PFSK-1 (cell line): Measurements from ENCODE around the gene USP33.

Experiments used
- FOXP2 ChIP-seq: optimal IDR thresholded peaks from 2 replicates; pipeline ENCODE3; 2011; ENCODE audit warnings: borderline replicate concordance, control low read depth, inconsistent platforms; ENCODE audit not compliant: insufficient read depth; ENCODE audit errors: extremely low read length, extremely low read depth
- POLR2AphosphoS5 ChIP-seq: IDR thresholded peaks from 2 replicates; pipeline ENCODE4 v1.6.1; 2012; ENCODE audit warnings: low read depth, mild to moderate bottlenecking, control low read depth, low read length, moderate library complexity
- SIN3A ChIP-seq: IDR thresholded peaks from 2 replicates; pipeline ENCODE4 v1.6.1; 2012; ENCODE audit warnings: mild to moderate bottlenecking, low read length, moderate library complexity, borderline replicate concordance; ENCODE audit not compliant: insufficient read depth
- TAF1 ChIP-seq: IDR thresholded peaks from 2 replicates; pipeline ENCODE4 v1.6.1; 2012; ENCODE audit warnings: low read length, control low read depth, borderline replicate concordance; ENCODE audit not compliant: insufficient read depth
- TF ChIP-seq, protein P1 (sequence below), 2 experiments: IDR thresholded peaks; 2 replicates each; pipeline versions ENCODE4 v1.6.1 to v1.8.0; 2011 to 2012; ENCODE audit warnings: low read depth in 2 of 2, low read length in 2 of 2, control low read depth in 1 of 2, inconsistent platforms in 1 of 2, mild to moderate bottlenecking in 1 of 2, moderate library complexity in 1 of 2; ENCODE audit not compliant: insufficient read depth in 1 of 2

Gene USP33

DNA sequence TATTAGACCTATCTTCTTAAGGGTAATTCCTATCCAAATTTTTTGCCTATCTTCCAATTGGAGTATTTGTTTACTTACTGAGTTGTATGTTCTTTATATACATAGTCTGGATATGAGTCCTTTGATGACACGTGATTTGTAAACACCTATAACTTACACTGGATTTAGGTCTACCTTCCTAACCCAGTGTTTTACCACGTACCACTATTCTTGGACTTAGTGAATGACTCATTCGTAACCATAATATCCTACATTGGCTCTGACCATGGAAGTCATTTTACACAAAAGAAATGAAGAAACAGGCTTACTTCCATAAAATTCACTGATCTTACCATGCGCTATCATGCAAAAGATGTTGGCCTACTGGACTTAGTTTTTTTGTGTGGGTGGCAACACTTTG is 53.3 kb downstream of the USP33 start:
- TF ChIP-seq TAF1 = no peak
- TF ChIP-seq POLR2AphosphoS5 = no peak
- TF ChIP-seq FOXP2 = no peak
- TF ChIP-seq, protein P1, sequence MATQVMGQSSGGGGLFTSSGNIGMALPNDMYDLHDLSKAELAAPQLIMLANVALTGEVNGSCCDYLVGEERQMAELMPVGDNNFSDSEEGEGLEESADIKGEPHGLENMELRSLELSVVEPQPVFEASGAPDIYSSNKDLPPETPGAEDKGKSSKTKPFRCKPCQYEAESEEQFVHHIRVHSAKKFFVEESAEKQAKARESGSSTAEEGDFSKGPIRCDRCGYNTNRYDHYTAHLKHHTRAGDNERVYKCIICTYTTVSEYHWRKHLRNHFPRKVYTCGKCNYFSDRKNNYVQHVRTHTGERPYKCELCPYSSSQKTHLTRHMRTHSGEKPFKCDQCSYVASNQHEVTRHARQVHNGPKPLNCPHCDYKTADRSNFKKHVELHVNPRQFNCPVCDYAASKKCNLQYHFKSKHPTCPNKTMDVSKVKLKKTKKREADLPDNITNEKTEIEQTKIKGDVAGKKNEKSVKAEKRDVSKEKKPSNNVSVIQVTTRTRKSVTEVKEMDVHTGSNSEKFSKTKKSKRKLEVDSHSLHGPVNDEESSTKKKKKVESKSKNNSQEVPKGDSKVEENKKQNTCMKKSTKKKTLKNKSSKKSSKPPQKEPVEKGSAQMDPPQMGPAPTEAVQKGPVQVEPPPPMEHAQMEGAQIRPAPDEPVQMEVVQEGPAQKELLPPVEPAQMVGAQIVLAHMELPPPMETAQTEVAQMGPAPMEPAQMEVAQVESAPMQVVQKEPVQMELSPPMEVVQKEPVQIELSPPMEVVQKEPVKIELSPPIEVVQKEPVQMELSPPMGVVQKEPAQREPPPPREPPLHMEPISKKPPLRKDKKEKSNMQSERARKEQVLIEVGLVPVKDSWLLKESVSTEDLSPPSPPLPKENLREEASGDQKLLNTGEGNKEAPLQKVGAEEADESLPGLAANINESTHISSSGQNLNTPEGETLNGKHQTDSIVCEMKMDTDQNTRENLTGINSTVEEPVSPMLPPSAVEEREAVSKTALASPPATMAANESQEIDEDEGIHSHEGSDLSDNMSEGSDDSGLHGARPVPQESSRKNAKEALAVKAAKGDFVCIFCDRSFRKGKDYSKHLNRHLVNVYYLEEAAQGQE (IDR thresholded peaks at IDR 0.05; ENCODE audit: insufficient read depth in 1 of 2, low read depth in 2 of 2, low read length in 2 of 2) = no peak
- TF ChIP-seq SIN3A = no peak

DNA sequence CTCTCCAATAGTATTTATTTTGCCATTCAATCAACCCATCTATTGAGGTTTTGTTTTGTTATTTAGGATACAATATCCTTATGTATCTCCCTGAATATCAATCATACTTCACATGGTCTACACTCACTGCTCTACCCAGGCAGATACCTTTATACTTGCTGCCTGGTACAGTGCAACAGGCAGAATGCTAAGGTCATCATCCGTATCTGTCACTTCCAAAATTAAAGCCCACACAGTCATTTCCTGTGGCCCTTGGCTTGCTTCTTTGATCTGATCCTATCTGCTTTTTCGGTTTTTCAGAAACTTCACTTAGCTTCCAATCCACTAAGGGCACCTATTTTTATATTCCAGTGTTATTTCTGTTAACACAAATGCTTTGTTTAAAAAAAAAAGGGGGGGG is 54.9 kb downstream of the USP33 start:
- no peak for TF ChIP-seq FOXP2
- TF ChIP-seq, protein P1 (IDR thresholded peaks at IDR 0.05; ENCODE audit: insufficient read depth in 1 of 2, low read depth in 2 of 2, low read length in 2 of 2) = no peak
- TF ChIP-seq TAF1 = no peak
- TF ChIP-seq POLR2AphosphoS5 = no peak
- TF ChIP-seq SIN3A = no peak

DNA sequence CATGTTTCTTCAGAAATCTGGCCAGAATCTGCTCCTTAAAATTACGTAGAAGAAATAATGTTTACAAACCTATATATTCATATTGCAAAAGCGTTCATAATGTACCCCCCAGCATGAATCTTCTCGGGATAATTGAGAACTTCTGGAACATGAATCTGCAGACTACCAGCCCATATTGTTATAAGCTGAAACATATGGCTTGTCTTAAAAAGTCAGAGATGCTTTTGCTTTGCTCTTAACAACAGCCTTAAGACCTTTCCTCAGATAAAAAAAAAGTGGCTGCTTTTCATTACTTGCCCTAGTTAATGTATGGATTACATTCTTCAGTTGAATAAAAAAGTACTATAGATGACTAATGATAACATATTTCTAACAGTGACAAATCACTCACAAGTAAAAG is 62.2 kb downstream of the USP33 start:
- TF ChIP-seq, protein P1 (IDR thresholded peaks at IDR 0.05; ENCODE audit: insufficient read depth in 1 of 2, low read depth in 2 of 2, low read length in 2 of 2) = no peak
- TF ChIP-seq POLR2AphosphoS5 = no peak
- TF ChIP-seq SIN3A = no peak
- no peak for TF ChIP-seq TAF1
- TF ChIP-seq FOXP2 = no peak

DNA sequence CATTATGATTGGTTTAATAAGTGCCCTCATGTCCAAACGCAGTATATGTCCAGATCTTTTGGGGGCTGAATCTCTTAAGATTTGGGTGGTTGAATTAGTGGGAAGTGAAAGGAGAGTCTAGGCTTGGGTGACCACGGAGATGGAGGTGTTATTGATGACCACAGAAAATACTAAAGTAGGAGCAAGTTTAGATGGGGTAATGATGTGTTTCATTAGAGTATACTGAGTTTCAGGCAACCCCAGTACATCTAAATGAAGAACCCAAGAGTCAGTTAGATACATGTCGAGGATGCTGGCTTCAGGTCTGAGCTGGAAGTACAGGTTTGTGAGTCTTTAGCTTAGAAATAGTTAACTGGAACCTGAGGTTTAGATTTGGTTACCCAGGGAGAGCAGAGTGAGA is 70.7 kb downstream of the USP33 start:
- TF ChIP-seq SIN3A (no peak), FOXP2 (no peak), POLR2AphosphoS5 (no peak), TAF1 (no peak)
- TF ChIP-seq, protein P1 (IDR thresholded peaks at IDR 0.05; ENCODE audit: insufficient read depth in 1 of 2, low read depth in 2 of 2, low read length in 2 of 2) = no peak

DNA sequence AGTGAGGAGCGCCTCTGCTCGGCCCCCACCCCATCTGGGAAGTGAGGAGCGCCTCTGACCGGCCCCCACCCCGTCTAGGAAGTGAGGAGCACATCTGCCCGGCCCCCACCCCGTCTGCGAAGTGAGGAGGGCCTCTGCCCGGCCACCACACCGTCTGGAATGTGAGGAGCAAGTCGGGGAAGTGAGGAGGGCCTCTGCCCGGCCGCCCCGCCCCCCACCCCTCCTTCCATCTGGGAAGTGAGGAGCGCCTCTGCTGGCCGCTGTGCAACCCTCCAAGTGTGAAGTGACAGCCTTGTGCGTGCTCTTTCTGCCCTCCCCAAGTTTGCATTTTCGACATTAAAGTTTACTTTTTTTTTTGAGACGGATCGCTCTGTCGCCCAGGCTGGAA is 72.1 kb downstream of the USP33 start:
- TF ChIP-seq TAF1 (no peak), FOXP2 (no peak), SIN3A (no peak), POLR2AphosphoS5 (no peak)
- TF ChIP-seq, protein P1 (IDR thresholded peaks at IDR 0.05; ENCODE audit: insufficient read depth in 1 of 2, low read depth in 2 of 2, low read length in 2 of 2) = no peak
